ENCODE results near the gene S100A12.
"Not testable (repeated sequence)": the region's sequence is repeated elsewhere in the genome, so short reads cannot be mapped to it uniquely, and the experiment has no call there.

GRCh38 chr1:153407274-153407673, 31.9 kb upstream of the S100A12 start:
- TF ChIP-seq POLR2A (IDR thresholded peaks at IDR 0.05) = not testable (repeated sequence)
- TF ChIP-seq, protein P1, sequence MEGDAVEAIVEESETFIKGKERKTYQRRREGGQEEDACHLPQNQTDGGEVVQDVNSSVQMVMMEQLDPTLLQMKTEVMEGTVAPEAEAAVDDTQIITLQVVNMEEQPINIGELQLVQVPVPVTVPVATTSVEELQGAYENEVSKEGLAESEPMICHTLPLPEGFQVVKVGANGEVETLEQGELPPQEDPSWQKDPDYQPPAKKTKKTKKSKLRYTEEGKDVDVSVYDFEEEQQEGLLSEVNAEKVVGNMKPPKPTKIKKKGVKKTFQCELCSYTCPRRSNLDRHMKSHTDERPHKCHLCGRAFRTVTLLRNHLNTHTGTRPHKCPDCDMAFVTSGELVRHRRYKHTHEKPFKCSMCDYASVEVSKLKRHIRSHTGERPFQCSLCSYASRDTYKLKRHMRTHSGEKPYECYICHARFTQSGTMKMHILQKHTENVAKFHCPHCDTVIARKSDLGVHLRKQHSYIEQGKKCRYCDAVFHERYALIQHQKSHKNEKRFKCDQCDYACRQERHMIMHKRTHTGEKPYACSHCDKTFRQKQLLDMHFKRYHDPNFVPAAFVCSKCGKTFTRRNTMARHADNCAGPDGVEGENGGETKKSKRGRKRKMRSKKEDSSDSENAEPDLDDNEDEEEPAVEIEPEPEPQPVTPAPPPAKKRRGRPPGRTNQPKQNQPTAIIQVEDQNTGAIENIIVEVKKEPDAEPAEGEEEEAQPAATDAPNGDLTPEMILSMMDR (IDR thresholded peaks at IDR 0.05 in 8 of 11, conservative IDR thresholded peaks at IDR 0.05 in 3 of 11) = not testable (repeated sequence)
